GM12878 (cell line): ENCODE data around the gene FAM171A1. TPM values are rescaled to one million over a fixed set of nuclear protein-coding genes. Genes with fewer than 3 reads are reported as not detected.

Experiments used
- ATAC-seq: fragments of 200-7000 bp; cut with Tn5 transposase; 3 replicates; pipeline ENCODE4 v1.9.1; 2020; ENCODE audit warnings: mild to moderate bottlenecking, moderate library complexity
- BruUV-seq: library from RNA; stranded (reverse); fragments of 400-500 nt; replicated peaks from 2 replicates; lab custom pipeline; 2021; lab: Mats Ljungman, UMichigan
- CTCF ChIA-PET: fragments of 300-600 bp; sonication (Branson Sonifier 250); formaldehyde crosslinking; extraction: SDS; loops from one replicate; lab custom pipeline; 2021; ENCODE audit warnings: inconsistent platforms; lab: Yijun Ruan, JAX
- POLR2A ChIA-PET: fragments of 350-600 bp; formaldehyde crosslinking; extraction: SDS; loops from one replicate; lab custom pipeline; 2021; ENCODE audit warnings: inconsistent platforms; lab: Charles Lee
- RAD21 ChIA-PET: fragments of 300-600 bp; sonication (Branson Sonifier 250); formaldehyde crosslinking; loops from one replicate; lab custom pipeline; 2023; ENCODE audit warnings: antibody characterized with exemption; ENCODE audit not compliant: unreplicated experiment; lab: Charles Lee
- SMC1A ChIA-PET: fragments of 300-600 bp; sonication (Branson Sonifier 250); formaldehyde crosslinking; loops from one replicate; lab custom pipeline; 2023; ENCODE audit not compliant: unreplicated experiment, uncharacterized antibody; lab: Charles Lee
- DNase-seq: peaks from one replicate; pipeline ENCODE4 v3.0.0-alpha.2; 2011; ENCODE audit warnings: low read depth, low spot score
- FAIRE-seq: peaks from 3 replicates; lab custom pipeline; 2011; peaks lifted over from hg19 to GRCh38; lab: Jason Lieb, UNC
- H2AFZ ChIP-seq: 2 replicates; pipeline ENCODE4 v1.6.0; 2011; ENCODE audit warnings: low read depth, low read length, control low read depth; ENCODE audit not compliant: control insufficient read depth
- H3K27ac ChIP-seq: 2 replicates; pipeline ENCODE4 v1.5.1; 2011; ENCODE audit warnings: control low read depth; ENCODE audit not compliant: control insufficient read depth, insufficient read depth
- H3K27me3 ChIP-seq, 2 experiments: replicated peaks in 1 of 2; 2 replicates each; pipeline versions ENCODE4 v1.6.0 to v1.6.1; 2011; ENCODE audit warnings: low read length in 1 of 2; ENCODE audit not compliant: control insufficient read depth in 2 of 2, insufficient read depth in 2 of 2
- H3K36me3 ChIP-seq, 2 experiments: 2 replicates each; pipeline ENCODE4 v1.5.1; 2011; ENCODE audit warnings: low read length in 1 of 2; ENCODE audit not compliant: control insufficient read depth in 2 of 2, insufficient read depth in 2 of 2
- H3K4me1 ChIP-seq: 2 replicates; pipeline ENCODE4 v1.6.1; 2011; ENCODE audit warnings: mild to moderate bottlenecking, low read length, moderate library complexity, mixed read lengths; ENCODE audit not compliant: control insufficient read depth, insufficient read depth
- H3K4me2 ChIP-seq: 2 replicates; pipeline ENCODE4 v1.6.0; 2011; ENCODE audit warnings: control low read depth; ENCODE audit not compliant: control insufficient read depth, insufficient read depth
- H3K4me3 ChIP-seq: fragments of 200-600 bp; sonication (generic); 2 replicates; pipeline ENCODE4 v1.5.1; 2016
- H3K79me2 ChIP-seq: 2 replicates; pipeline ENCODE4 v1.6.0; 2011; ENCODE audit warnings: low read length; ENCODE audit not compliant: control insufficient read depth, insufficient read depth
- H3K9ac ChIP-seq: 2 replicates; pipeline ENCODE4 v1.8.0; 2011; ENCODE audit warnings: low read length, control low read depth, mixed read lengths; ENCODE audit not compliant: control insufficient read depth, insufficient read depth
- H3K9me3 ChIP-seq: replicated peaks from 3 replicates; pipeline ENCODE4 v1.5.1; 2011; ENCODE audit warnings: mild to moderate bottlenecking, low read length; ENCODE audit not compliant: control insufficient read depth, insufficient read depth
- H4K20me1 ChIP-seq: 2 replicates; pipeline ENCODE4 v1.6.0; 2011; ENCODE audit not compliant: control insufficient read depth, insufficient read depth
- CBX3 ChIP-seq: fragments of 200-600 bp; sonication (generic); IDR thresholded peaks from 2 replicates; pipeline ENCODE4 v1.6.1; 2016; ENCODE audit warnings: low read depth, borderline replicate concordance
- IKZF2 ChIP-seq, 2 experiments: fragments of 450-650 bp; IDR thresholded peaks; 2 replicates each; pipeline ENCODE4 v1.6.1; 2017; ENCODE audit warnings: mild to moderate bottlenecking in 2 of 2, moderate library complexity in 2 of 2
- LARP7 ChIP-seq: fragments of 450-650 bp; IDR thresholded peaks from 2 replicates; pipeline ENCODE4 v1.6.1; 2017; ENCODE audit warnings: mild to moderate bottlenecking
- MTA3 ChIP-seq: IDR thresholded peaks from 2 replicates; pipeline ENCODE4 v1.6.1; 2012; ENCODE audit warnings: low read length, inconsistent platforms, borderline replicate concordance
- MYC ChIP-seq: IDR thresholded peaks from 2 replicates; pipeline ENCODE4 v1.6.1; 2011; ENCODE audit warnings: mild to moderate bottlenecking, low read length, moderate library complexity, inconsistent platforms; ENCODE audit not compliant: insufficient read depth, insufficient replicate concordance, insufficient read length, severe bottlenecking
- NFXL1 ChIP-seq: fragments of 450-650 bp; IDR thresholded peaks from 2 replicates; pipeline ENCODE4 v1.6.1; 2017; ENCODE audit warnings: antibody characterized with exemption, mild to moderate bottlenecking, borderline replicate concordance
- NFYB ChIP-seq: IDR thresholded peaks from 2 replicates; pipeline ENCODE4 v1.6.1; 2011; ENCODE audit warnings: low read depth, mild to moderate bottlenecking, low read length, improper control_type of control experiment, moderate library complexity; ENCODE audit not compliant: insufficient read depth
- NR2C1 ChIP-seq: fragments of 450-650 bp; IDR thresholded peaks from 2 replicates; pipeline ENCODE4 v1.6.1; 2017; ENCODE audit warnings: antibody characterized with exemption, mild to moderate bottlenecking, moderate library complexity
- PAX8 ChIP-seq: fragments of 450-650 bp; IDR thresholded peaks from 2 replicates; pipeline ENCODE4 v1.6.1; 2017; ENCODE audit warnings: mild to moderate bottlenecking, moderate library complexity
- RCOR1 ChIP-seq: conservative IDR thresholded peaks from 2 replicates; pipeline ENCODE4 v1.6.1; 2012; ENCODE audit warnings: low read depth, low read length, improper control_type of control experiment
- SPI1 ChIP-seq: IDR thresholded peaks from 2 replicates; pipeline ENCODE4 v1.6.1; 2011; ENCODE audit warnings: low read depth, mild to moderate bottlenecking, low read length, moderate library complexity, borderline replicate concordance; ENCODE audit not compliant: insufficient read depth
- TBL1XR1 ChIP-seq: IDR thresholded peaks from 2 replicates; pipeline ENCODE4 v1.6.1; 2012; ENCODE audit warnings: low read depth, low read length, improper control_type of control experiment
- ZSCAN29 ChIP-seq: fragments of 450-650 bp; IDR thresholded peaks from 2 replicates; pipeline ENCODE4 v1.6.1; 2017; ENCODE audit warnings: mild to moderate bottlenecking, moderate library complexity
- WGBS: methylation state at CpG from one replicate; pipeline ENCODE4 v1.1.6; 2016; ENCODE audit warnings: low lambda C conversion rate; ENCODE audit not compliant: insufficient replicate concordance, insufficient coverage; ENCODE audit errors: missing lambda C conversion rate; 5-methylcytosine and 5-hydroxymethylcytosine counted together
- in situ Hi-C: fragments of 300-500 bp; cut with MboI; formaldehyde crosslinking; loops from 9 replicates; pipeline ENCODE4 v1.14.3; 2018; ENCODE audit warnings: mixed read lengths
- intact Hi-C: fragments of 100-400 bp; cut with micrococcal nuclease; formaldehyde crosslinking; loops from one replicate; pipeline ENCODE4 v1.14.2; 2022; ENCODE audit not compliant: unreplicated experiment
- polyA plus RNA-seq, 11 experiments: library from polyadenylated mRNA; depleted of rRNA in 4 of 11; unstranded in 6 of 11; stranded (reverse) in 5 of 11; fragments of >200 nt; fragmentation: Nextera tagmentation in 4 of 11; fragmentation: Illumina TruSeq in 1 of 11; extraction: Ambion mirVana in 4 of 11; extraction: Trizol in 1 of 11; gene quantifications; 1 replicate in 1 of 11; 2 replicates in 10 of 11; pipeline versions ENCODE4 v1.2.1 to v1.2.3, GENCODE V29; 2011 to 2016; ENCODE audit warnings: inconsistent platforms in 2 of 11, missing spikeins in 2 of 11, low read depth in 1 of 11
- total RNA-seq, 4 experiments: library from RNA; depleted of rRNA in 3 of 4; stranded (reverse); fragments of >200 nt in 3 of 4; fragmentation: Illumina TruSeq in 1 of 4; extraction: Trizol in 1 of 4; gene quantifications; 2 replicates each; pipeline versions ENCODE4 v1.2.1 to v1.2.3, GENCODE V29; 2013 to 2021
- TF ChIP-seq, protein P1 (sequence below): fragments of 450-650 bp; formaldehyde crosslinking; IDR thresholded peaks from 2 replicates; pipeline ENCODE4 v1.5.0; 2022; ENCODE audit warnings: mild to moderate bottlenecking, missing genetic modification characterization
- TF ChIP-seq, protein P2 (sequence below): fragments of 450-650 bp; IDR thresholded peaks from 2 replicates; pipeline ENCODE4 v1.6.1; 2018; ENCODE audit warnings: borderline replicate concordance, mild to moderate bottlenecking; ENCODE audit not compliant: partially characterized antibody
- TF ChIP-seq, protein P3 (sequence below): IDR thresholded peaks from 2 replicates; pipeline ENCODE4 v1.6.1; 2011; ENCODE audit warnings: low read depth, low read length, improper control_type of control experiment, borderline replicate concordance

The FAM171A1 gene
- total and polyA plus RNA-seq, 10 of the 15 experiments (the other 5 are each of a cell fraction or from before 2014, with no cell fraction given), result 0.05 to 0.28 (median 0.10) TPM; not detected in 1

DNA sequence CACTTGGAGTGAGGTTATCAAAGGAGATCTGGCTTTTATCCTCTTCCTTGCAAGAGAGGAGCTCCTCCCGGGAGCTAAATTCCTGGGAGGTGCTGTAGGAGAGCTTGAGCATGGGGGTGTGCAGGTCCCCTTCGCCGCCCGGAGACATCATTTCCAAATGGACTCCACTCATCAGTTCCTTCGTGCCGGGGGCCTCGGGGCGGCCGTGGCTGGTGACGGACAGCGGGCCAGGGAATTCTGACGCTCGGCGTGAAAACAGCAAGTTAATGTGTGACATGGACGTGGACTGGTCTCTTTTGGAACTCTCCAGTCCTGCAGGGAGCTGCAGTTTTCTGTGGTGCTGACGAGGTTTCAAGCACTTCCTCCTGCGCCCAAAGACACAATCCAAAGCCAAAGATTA is 156.9 kb downstream of the FAM171A1 start (continued):
- TF ChIP-seq, protein P1, sequence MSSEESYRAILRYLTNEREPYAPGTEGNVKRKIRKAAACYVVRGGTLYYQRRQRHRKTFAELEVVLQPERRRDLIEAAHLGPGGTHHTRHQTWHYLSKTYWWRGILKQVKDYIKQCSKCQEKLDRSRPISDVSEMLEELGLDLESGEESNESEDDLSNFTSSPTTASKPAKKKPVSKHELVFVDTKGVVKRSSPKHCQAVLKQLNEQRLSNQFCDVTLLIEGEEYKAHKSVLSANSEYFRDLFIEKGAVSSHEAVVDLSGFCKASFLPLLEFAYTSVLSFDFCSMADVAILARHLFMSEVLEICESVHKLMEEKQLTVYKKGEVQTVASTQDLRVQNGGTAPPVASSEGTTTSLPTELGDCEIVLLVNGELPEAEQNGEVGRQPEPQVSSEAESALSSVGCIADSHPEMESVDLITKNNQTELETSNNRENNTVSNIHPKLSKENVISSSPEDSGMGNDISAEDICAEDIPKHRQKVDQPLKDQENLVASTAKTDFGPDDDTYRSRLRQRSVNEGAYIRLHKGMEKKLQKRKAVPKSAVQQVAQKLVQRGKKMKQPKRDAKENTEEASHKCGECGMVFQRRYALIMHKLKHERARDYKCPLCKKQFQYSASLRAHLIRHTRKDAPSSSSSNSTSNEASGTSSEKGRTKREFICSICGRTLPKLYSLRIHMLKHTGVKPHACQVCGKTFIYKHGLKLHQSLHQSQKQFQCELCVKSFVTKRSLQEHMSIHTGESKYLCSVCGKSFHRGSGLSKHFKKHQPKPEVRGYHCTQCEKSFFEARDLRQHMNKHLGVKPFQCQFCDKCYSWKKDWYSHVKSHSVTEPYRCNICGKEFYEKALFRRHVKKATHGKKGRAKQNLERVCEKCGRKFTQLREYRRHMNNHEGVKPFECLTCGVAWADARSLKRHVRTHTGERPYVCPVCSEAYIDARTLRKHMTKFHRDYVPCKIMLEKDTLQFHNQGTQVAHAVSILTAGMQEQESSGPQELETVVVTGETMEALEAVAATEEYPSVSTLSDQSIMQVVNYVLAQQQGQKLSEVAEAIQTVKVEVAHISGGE (CRISPR knock-in tag), result no peak
- no peak for TF ChIP-seq CBX3

DNA sequence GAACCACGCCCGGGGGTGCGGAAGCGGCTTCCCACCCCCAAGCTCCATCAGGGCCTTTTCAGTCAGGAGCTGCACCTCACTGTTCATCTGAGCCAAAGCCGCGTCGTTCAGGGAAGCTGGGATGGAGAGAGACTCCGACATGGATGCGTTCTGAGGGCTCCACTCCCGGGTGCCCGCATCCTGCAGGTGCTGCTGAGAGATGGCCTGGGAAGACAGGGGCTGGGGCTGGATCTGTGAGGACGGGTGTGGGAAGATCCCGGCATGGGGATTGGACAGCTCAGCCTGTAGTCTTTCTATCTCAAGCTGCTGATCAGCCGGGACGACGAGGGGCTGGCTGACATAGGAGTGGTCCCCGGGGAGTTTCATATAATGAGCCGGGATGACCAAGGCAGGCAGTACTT is 157.6 kb downstream of the FAM171A1 start:
- Histone ChIP-seq H3K9me3 (no peaks in the 10 kb centered on the region), H3K36me3 (no peaks in the 10 kb centered on the region), H4K20me1 (no peaks in the 10 kb centered on the region), H3K4me2 (no peak overlapping the region), H3K4me1 (peaks cover 4% of the 10 kb centered on the region), H3K9ac (no peak overlapping the region), H2AFZ (no peak overlapping the region), H3K27ac (no peak overlapping the region), H3K4me3 (no peak overlapping the region), H3K27me3 (no peaks in the 10 kb centered on the region), H3K79me2 (no peaks in the 10 kb centered on the region)
- POLR2A ChIA-PET, result interaction anchor here (0.6 kb wide), 1 partner anchor 162 kb away, joined by 3 read pairs; no protein-coding TSS in a partner anchor
- ATAC-seq, result no peak
- BruUV-seq, result no TSS peak
- no peak for FAIRE-seq
- intact Hi-C loops, result no loop called here
- SMC1A ChIA-PET, result no interaction called here
- CTCF ChIA-PET, result no interaction called here
- 61% methylated on average over 18 of the region's 18 CpGs for WGBS
- in situ Hi-C loops, result no loop called here
- no peak for DNase-seq
- RAD21 ChIA-PET, result interaction anchor here (0.6 kb wide), 1 partner anchor 1491 kb away, joined by 3 read pairs; no protein-coding TSS in a partner anchor
- no peak for TF ChIP-seq TBL1XR1
- TF ChIP-seq IKZF2 (IDR thresholded peaks at IDR 0.05), result no peak
- TF ChIP-seq LARP7, result no peak
- no peak for TF ChIP-seq NR2C1
- TF ChIP-seq MTA3, result no peak
- no peak for TF ChIP-seq ZSCAN29
- no peak for TF ChIP-seq SPI1
- TF ChIP-seq MYC, result no peak
- TF ChIP-seq, protein P2, sequence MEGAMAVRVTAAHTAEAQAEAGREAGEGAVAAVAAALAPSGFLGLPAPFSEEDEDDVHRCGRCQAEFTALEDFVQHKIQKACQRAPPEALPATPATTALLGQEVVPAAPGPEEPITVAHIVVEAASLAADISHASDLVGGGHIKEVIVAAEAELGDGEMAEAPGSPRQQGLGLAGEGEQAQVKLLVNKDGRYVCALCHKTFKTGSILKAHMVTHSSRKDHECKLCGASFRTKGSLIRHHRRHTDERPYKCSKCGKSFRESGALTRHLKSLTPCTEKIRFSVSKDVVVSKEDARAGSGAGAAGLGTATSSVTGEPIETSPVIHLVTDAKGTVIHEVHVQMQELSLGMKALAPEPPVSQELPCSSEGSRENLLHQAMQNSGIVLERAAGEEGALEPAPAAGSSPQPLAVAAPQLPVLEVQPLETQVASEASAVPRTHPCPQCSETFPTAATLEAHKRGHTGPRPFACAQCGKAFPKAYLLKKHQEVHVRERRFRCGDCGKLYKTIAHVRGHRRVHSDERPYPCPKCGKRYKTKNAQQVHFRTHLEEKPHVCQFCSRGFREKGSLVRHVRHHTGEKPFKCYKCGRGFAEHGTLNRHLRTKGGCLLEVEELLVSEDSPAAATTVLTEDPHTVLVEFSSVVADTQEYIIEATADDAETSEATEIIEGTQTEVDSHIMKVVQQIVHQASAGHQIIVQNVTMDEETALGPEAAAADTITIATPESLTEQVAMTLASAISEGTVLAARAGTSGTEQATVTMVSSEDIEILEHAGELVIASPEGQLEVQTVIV, result no peak
- TF ChIP-seq PAX8, result no peak
- TF ChIP-seq NFYB, result no peak
- TF ChIP-seq RCOR1, result no peak
- TF ChIP-seq, protein P3, sequence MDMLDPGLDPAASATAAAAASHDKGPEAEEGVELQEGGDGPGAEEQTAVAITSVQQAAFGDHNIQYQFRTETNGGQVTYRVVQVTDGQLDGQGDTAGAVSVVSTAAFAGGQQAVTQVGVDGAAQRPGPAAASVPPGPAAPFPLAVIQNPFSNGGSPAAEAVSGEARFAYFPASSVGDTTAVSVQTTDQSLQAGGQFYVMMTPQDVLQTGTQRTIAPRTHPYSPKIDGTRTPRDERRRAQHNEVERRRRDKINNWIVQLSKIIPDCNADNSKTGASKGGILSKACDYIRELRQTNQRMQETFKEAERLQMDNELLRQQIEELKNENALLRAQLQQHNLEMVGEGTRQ, result no peak
- TF ChIP-seq NFXL1, result no peak
